BJ (cell line): ENCODE data around the gene LRRC73. TPM values are rescaled to one million over a fixed set of nuclear protein-coding genes. Genes with fewer than 3 reads are reported as not detected.

ENCODE experiments used
- CTCF ChIA-PET: fragments of 350-600 bp; formaldehyde crosslinking; extraction: SDS; loops from one replicate; lab custom pipeline; 2021; ENCODE audit warnings: antibody characterized with exemption, inconsistent platforms; lab: Yijun Ruan, JAX
- POLR2A ChIA-PET: fragments of 300-600 bp; sonication (Branson Sonifier 250); formaldehyde crosslinking; extraction: SDS; loops from one replicate; lab custom pipeline; 2021; ENCODE audit warnings: antibody characterized with exemption; lab: Charles Lee
- DNase-seq: peaks from one replicate; pipeline ENCODE4 v3.0.0-alpha.2; 2011; ENCODE audit warnings: low read depth
- H3K27me3 ChIP-seq: 2 replicates; pipeline ENCODE4 v1.6.0; 2011; ENCODE audit warnings: low read length; ENCODE audit not compliant: control insufficient read depth, insufficient read depth
- H3K36me3 ChIP-seq: 2 replicates; pipeline ENCODE4 v1.5.1; 2011; ENCODE audit warnings: low read length; ENCODE audit not compliant: control insufficient read depth, insufficient read depth
- H3K4me3 ChIP-seq: 2 replicates; pipeline ENCODE4 v1.5.1; 2011; ENCODE audit warnings: low read depth, mild to moderate bottlenecking, control low read depth, low read length
- CTCF ChIP-seq: IDR thresholded peaks from 2 replicates; pipeline ENCODE4 v1.5.1; 2011; ENCODE audit warnings: low read depth, mild to moderate bottlenecking, control low read depth, inconsistent platforms, low read length, moderate library complexity; ENCODE audit not compliant: insufficient read depth
- polyA plus RNA-seq: library from polyadenylated mRNA; depleted of rRNA; stranded (reverse); fragments of >200 nt; gene quantifications from 2 replicates; pipeline ENCODE4 v1.2.3, GENCODE V29; 2011

LRRC73 gene
- polyA plus RNA-seq, 1 experiment: 0.33 TPM

- DNase-seq: no peak
- ChIA-PET POLR2A (no interaction called here), CTCF (interaction anchor here (1.4 kb wide), 1 partner anchor 17 kb away, joined by 3 read pairs; no protein-coding TSS in a partner anchor)
- no peak overlapping the region for H3K4me3 ChIP-seq
- TF ChIP-seq CTCF: no peak
- H3K36me3 ChIP-seq: peaks cover 30% of the 10 kb centered on the region
- H3K27me3 ChIP-seq: no peaks in the 10 kb centered on the region
Observed at GRCh38 chr6:43523284-43523683, 13.1 kb upstream of the LRRC73 start.

GRCh38 chr6:43522547-43523261 is 12.6 kb upstream of the LRRC73 start:
- ChIA-PET POLR2A (no interaction called here), CTCF (no interaction called here)
- H3K4me3 ChIP-seq: no peak overlapping the region
- peaks cover 28% of the 10 kb centered on the region for H3K36me3 ChIP-seq
- TF ChIP-seq CTCF: no peak
- DNase-seq: no peak
- no peaks in the 10 kb centered on the region for H3K27me3 ChIP-seq

GRCh38 chr6:43521836-43522235 is 11.7 kb upstream of the LRRC73 start:
- DNase-seq: no peak
- Histone ChIP-seq H3K27me3 (no peaks in the 10 kb centered on the region), H3K36me3 (peaks cover 26% of the 10 kb centered on the region), H3K4me3 (no peak overlapping the region)
- CTCF ChIA-PET: interaction anchor here (1.2 kb wide), 1 partner anchor 9 kb away, joined by 4 read pairs; no protein-coding TSS in a partner anchor
- no peak for TF ChIP-seq CTCF
- POLR2A ChIA-PET: no interaction called here

GRCh38 chr6:43520097-43520496 is 10.0 kb upstream of the LRRC73 start:
- TF ChIP-seq CTCF: no peak
- Histone ChIP-seq H3K4me3 (no peak overlapping the region), H3K27me3 (no peaks in the 10 kb centered on the region), H3K36me3 (peaks cover 24% of the 10 kb centered on the region)
- CTCF ChIA-PET: no interaction called here
- POLR2A ChIA-PET: no interaction called here
- DNase-seq: no peak

- POLR2A ChIA-PET: interaction anchor here (0.9 kb wide), 1 partner anchor 158 kb away, joined by 3 read pairs; no protein-coding TSS in a partner anchor
- Histone ChIP-seq H3K27me3 (no peaks in the 10 kb centered on the region), H3K36me3 (peaks cover 31% of the 10 kb centered on the region), H3K4me3 (peak overlapping the region; percentile 92)
- TF ChIP-seq CTCF: no peak
- no peak for DNase-seq
- CTCF ChIA-PET: interaction anchor here (0.9 to 1.4 kb wide), 2 partner anchors 21 to 255 kb away, joined by 3 read pairs; no protein-coding TSS in a partner anchor
Observed at GRCh38 chr6:43517505-43518357, 7.6 kb upstream of the LRRC73 start.
